Neural progenitor cell (in vitro differentiated cells): Measurements from ENCODE around the gene PIP5KL1. TPM values are rescaled to one million over a fixed set of nuclear protein-coding genes. Genes with fewer than 3 reads are reported as not detected.

ENCODE experiments used
- DNase-seq: peaks from one replicate; pipeline ENCODE4 v3.0.0-alpha.2; 2016; ENCODE audit warnings: low spot score
- H2AFZ ChIP-seq: fragments of 200-600 bp; sonication (generic); replicated peaks from 2 replicates; pipeline ENCODE4 v1.6.1; 2016; ENCODE audit warnings: antibody characterized with exemption
- H3F3A ChIP-seq: fragments of 200-600 bp; sonication (generic); 2 replicates; pipeline ENCODE4 v1.6.1; 2016; ENCODE audit warnings: antibody characterized with exemption, low read depth
- H3K27ac ChIP-seq: fragments of 200-600 bp; sonication (generic); 2 replicates; pipeline ENCODE4 v1.5.1; 2016; ENCODE audit warnings: mild to moderate bottlenecking
- H3K27me3 ChIP-seq: fragments of 200-600 bp; sonication (generic); 2 replicates; pipeline ENCODE4 v1.6.1; 2016; ENCODE audit warnings: mild to moderate bottlenecking, moderate library complexity
- H3K36me3 ChIP-seq: fragments of 200-600 bp; sonication (generic); 2 replicates; pipeline ENCODE4 v1.5.1; 2016
- H3K4me1 ChIP-seq: fragments of 200-600 bp; sonication (generic); 2 replicates; pipeline ENCODE4 v1.6.1; 2016; ENCODE audit warnings: mixed run types
- H3K4me2 ChIP-seq: fragments of 200-600 bp; sonication (generic); 2 replicates; pipeline ENCODE4 v1.6.1; 2016
- H3K4me3 ChIP-seq: fragments of 200-600 bp; sonication (generic); 2 replicates; pipeline ENCODE4 v1.5.1; 2016
- H3K79me2 ChIP-seq: fragments of 200-600 bp; sonication (generic); 2 replicates; pipeline ENCODE4 v1.6.1; 2016; ENCODE audit warnings: low read depth
- H3K9ac ChIP-seq: fragments of 200-600 bp; sonication (generic); 2 replicates; pipeline ENCODE4 v1.6.1; 2016
- H3K9me3 ChIP-seq: fragments of 200-600 bp; sonication (generic); 2 replicates; pipeline ENCODE4 v1.5.1; 2016; ENCODE audit warnings: low read depth
- H4K20me1 ChIP-seq: fragments of 200-600 bp; sonication (generic); 2 replicates; pipeline ENCODE4 v1.6.1; 2016; ENCODE audit warnings: low read depth
- H3K27ac Mint-ChIP-seq: 3 replicates; pipeline ENCODE4 v1.8.0; 2021; ENCODE audit warnings: mixed read lengths
- H3K27me3 Mint-ChIP-seq: 2 replicates; pipeline ENCODE4 v1.8.0; 2022; ENCODE audit warnings: low read depth, mild to moderate bottlenecking, inconsistent platforms, moderate library complexity, mixed read lengths; ENCODE audit not compliant: insufficient read depth
- H3K36me3 Mint-ChIP-seq: 3 replicates; pipeline ENCODE4 v1.8.0; 2021; ENCODE audit warnings: mixed read lengths
- H3K4me1 Mint-ChIP-seq: 3 replicates; pipeline ENCODE4 v1.8.0; 2021; ENCODE audit warnings: mixed read lengths
- H3K4me3 Mint-ChIP-seq: 3 replicates; pipeline ENCODE4 v1.8.0; 2021; ENCODE audit warnings: mild to moderate bottlenecking, moderate library complexity, mixed read lengths
- H3K9me3 Mint-ChIP-seq: 3 replicates; pipeline ENCODE4 v1.8.0; 2020; ENCODE audit warnings: mixed read lengths
- CTCF ChIP-seq: fragments of 200-600 bp; sonication (generic); IDR thresholded peaks from 2 replicates; pipeline ENCODE4 v1.5.1; 2017; ENCODE audit warnings: antibody characterized with exemption, mild to moderate bottlenecking
- EZH2 ChIP-seq: fragments of 200-600 bp; sonication (generic); IDR thresholded peaks from 2 replicates; pipeline ENCODE4 v1.6.1; 2017; ENCODE audit warnings: antibody characterized with exemption, mild to moderate bottlenecking, moderate library complexity
- EZH2phosphoT487 ChIP-seq: fragments of 200-600 bp; sonication (generic); IDR thresholded peaks from 2 replicates; pipeline ENCODE4 v1.6.1; 2017; ENCODE audit warnings: antibody characterized with exemption
- total RNA-seq: library from RNA; depleted of rRNA; stranded (reverse); fragments of >200 nt; gene quantifications from 2 replicates; pipeline ENCODE4 v1.2.3, GENCODE V29; 2015; ENCODE audit warnings: low replicate concordance

The PIP5KL1 gene
- total RNA-seq: 1.4 and 8.8 TPM in 2 replicates

- peaks cover 32% of the 10 kb centered on the region for H4K20me1 ChIP-seq
- TF ChIP-seq CTCF (peak; percentile 31), EZH2phosphoT487 (no peak), EZH2 (no peak)
- peaks cover 54% of the 10 kb centered on the region for H3F3A ChIP-seq
- H3K27ac ChIP-seq: no peak within 1 kb of the TSS
- Mint-ChIP-seq H3K27me3 (peaks cover 41% of the 10 kb centered on the region), H3K9me3 (peaks cover 2% of the 10 kb centered on the region), H3K27ac (no peak within 1 kb of the TSS), H3K4me3 (peak within 1 kb of the TSS; percentile 83), H3K4me1 (peaks cover 25% of the 10 kb centered on the region), H3K36me3 (no peaks in the 10 kb centered on the region)
- no peaks in the 10 kb centered on the region for H3K9me3 ChIP-seq
- H3K36me3 ChIP-seq: no peaks in the 10 kb centered on the region
- no peaks in the 10 kb centered on the region for H3K79me2 ChIP-seq
- DNase-seq: peak; percentile 96
- H2AFZ ChIP-seq: peak within 1 kb of the TSS; percentile 5
- H3K4me2 ChIP-seq: peak within 1 kb of the TSS; percentile 76
- peaks cover 21% of the 10 kb centered on the region for H3K4me1 ChIP-seq
- peaks cover 46% of the 10 kb centered on the region for H3K27me3 ChIP-seq
- no peak within 1 kb of the TSS for H3K9ac ChIP-seq
- H3K4me3 ChIP-seq: peak within 1 kb of the TSS; percentile 73
Measured at GRCh38 chr9:127930231-127931091, at the start of gene PIP5KL1. Gene PIP5KL1 (minus strand): TSS chr9:127930777. CDS start chr9:127930752, 25 bp downstream.

- H3K4me1 ChIP-seq: peaks cover 35% of the 10 kb centered on the region
- peaks cover 28% of the 10 kb centered on the region for H3F3A ChIP-seq
- peak overlapping the region; percentile 98 for H3K4me3 Mint-ChIP-seq
- H3K4me1 Mint-ChIP-seq: peaks cover 51% of the 10 kb centered on the region
- TF ChIP-seq CTCF: no peak
- no peak for TF ChIP-seq EZH2
- TF ChIP-seq EZH2phosphoT487: no peak
- H3K9me3 ChIP-seq: no peaks in the 10 kb centered on the region
- peak overlapping the region; percentile 53 for H3K27ac Mint-ChIP-seq
- H3K4me3 ChIP-seq: peak overlapping the region; percentile 83
- H4K20me1 ChIP-seq: peaks cover 51% of the 10 kb centered on the region
- no peaks in the 10 kb centered on the region for H3K36me3 Mint-ChIP-seq
- no peak overlapping the region for H2AFZ ChIP-seq
- peak; percentile 79 for DNase-seq
- peak overlapping the region; percentile 55 for H3K9ac ChIP-seq
- H3K27me3 Mint-ChIP-seq: peaks cover 6% of the 10 kb centered on the region
- H3K36me3 ChIP-seq: no peaks in the 10 kb centered on the region
- peak overlapping the region; percentile 63 for H3K27ac ChIP-seq
- no peaks in the 10 kb centered on the region for H3K9me3 Mint-ChIP-seq
- H3K4me2 ChIP-seq: peak overlapping the region; percentile 80
- H3K79me2 ChIP-seq: peaks cover 51% of the 10 kb centered on the region
- H3K27me3 ChIP-seq: no peaks in the 10 kb centered on the region
Measured at GRCh38 chr9:127980060-127980705, 49.6 kb upstream of the PIP5KL1 start.

- Histone ChIP-seq H3K27me3 (no peaks in the 10 kb centered on the region), H3K4me2 (peak overlapping the region; percentile 80), H3K9ac (peak overlapping the region; percentile 55), H3K9me3 (no peaks in the 10 kb centered on the region), H3K36me3 (no peaks in the 10 kb centered on the region), H2AFZ (no peak overlapping the region), H3K4me3 (peak overlapping the region; percentile 83), H3K79me2 (peaks cover 58% of the 10 kb centered on the region), H3K27ac (no peak overlapping the region), H3K4me1 (peaks cover 42% of the 10 kb centered on the region), H3F3A (peaks cover 28% of the 10 kb centered on the region), H4K20me1 (peaks cover 58% of the 10 kb centered on the region)
- no peaks in the 10 kb centered on the region for H3K36me3 Mint-ChIP-seq
- H3K27me3 Mint-ChIP-seq: peaks cover 6% of the 10 kb centered on the region
- H3K9me3 Mint-ChIP-seq: no peaks in the 10 kb centered on the region
- peaks cover 50% of the 10 kb centered on the region for H3K4me1 Mint-ChIP-seq
- H3K4me3 Mint-ChIP-seq: peak overlapping the region; percentile 98
- DNase-seq: peak; percentile 68
- peak overlapping the region; percentile 53 for H3K27ac Mint-ChIP-seq
- TF ChIP-seq EZH2phosphoT487 (no peak), CTCF (peak; percentile 6)
Measured at GRCh38 chr9:127979333-127980059, 48.9 kb upstream of the PIP5KL1 start.
